VCaP (cell line): Measurements from ENCODE around the gene ARSD.
"Not testable (repeated sequence)": the region's sequence is repeated elsewhere in the genome, so short reads cannot be mapped to it uniquely, and the experiment has no call there.

Experiments
- H3K27ac ChIP-seq: fragments of 450-650 bp; 2 replicates; pipeline ENCODE4 v1.5.1; 2017
- TF ChIP-seq, protein P1 (sequence below): fragments of 450-650 bp; conservative IDR thresholded peaks from 2 replicates; pipeline ENCODE4 v1.5.1; 2017; ENCODE audit warnings: mild to moderate bottlenecking, moderate library complexity

The ARSD gene

DNA sequence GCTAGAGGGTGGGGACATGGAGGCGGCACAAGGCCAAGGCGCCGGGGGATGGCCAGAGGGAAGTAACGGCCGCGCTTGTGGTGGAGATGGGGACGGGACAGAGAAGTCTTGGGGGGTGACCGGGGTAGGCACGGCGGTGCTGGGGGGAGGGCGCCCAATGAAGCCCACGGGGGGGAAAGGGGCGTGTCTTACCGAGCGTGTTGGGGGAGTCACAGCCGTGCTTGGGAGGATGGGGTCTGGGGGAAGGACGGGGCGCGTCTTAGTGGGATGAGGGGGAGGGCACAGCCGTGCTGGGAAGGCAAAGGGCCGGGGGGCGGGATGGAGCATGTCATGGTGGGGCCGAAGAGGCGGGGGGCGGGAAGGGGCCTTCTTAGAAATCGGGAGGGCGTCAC lies 952 bp downstream of the ARSD start:
- TF ChIP-seq, protein P1, sequence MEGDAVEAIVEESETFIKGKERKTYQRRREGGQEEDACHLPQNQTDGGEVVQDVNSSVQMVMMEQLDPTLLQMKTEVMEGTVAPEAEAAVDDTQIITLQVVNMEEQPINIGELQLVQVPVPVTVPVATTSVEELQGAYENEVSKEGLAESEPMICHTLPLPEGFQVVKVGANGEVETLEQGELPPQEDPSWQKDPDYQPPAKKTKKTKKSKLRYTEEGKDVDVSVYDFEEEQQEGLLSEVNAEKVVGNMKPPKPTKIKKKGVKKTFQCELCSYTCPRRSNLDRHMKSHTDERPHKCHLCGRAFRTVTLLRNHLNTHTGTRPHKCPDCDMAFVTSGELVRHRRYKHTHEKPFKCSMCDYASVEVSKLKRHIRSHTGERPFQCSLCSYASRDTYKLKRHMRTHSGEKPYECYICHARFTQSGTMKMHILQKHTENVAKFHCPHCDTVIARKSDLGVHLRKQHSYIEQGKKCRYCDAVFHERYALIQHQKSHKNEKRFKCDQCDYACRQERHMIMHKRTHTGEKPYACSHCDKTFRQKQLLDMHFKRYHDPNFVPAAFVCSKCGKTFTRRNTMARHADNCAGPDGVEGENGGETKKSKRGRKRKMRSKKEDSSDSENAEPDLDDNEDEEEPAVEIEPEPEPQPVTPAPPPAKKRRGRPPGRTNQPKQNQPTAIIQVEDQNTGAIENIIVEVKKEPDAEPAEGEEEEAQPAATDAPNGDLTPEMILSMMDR = no peak
- peak overlapping the region; percentile 95 for H3K27ac ChIP-seq

DNA sequence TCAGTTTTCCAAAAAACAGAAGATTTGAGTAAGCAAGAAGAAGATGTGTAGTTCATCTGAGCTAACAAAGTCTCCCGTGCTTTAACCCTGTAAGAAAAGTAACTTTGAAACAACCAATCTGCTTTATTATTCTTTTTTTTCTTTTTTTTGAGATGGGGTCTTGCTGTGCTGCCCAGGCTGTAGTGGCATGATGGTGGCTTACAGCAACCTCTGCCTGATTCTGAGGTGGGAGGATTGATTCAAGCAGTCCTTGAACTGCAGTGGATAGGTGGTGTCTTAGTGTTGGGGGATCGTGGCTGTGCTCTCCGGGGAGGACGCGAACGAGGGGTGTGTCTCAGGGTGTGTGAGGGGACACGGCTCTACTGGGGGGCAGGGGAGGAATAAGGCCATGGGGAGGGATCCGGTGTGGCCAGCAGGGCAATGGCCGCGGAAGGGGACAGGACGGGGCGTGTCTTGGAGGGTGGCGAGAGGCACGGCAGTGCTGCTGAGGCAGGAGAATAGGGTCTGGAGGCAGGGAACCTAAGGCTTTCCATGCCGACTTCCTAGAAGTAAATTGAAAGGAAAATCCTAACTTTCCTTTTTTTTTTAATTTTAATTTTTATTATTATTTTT lies 2.4 kb downstream of the ARSD start:
- H3K27ac ChIP-seq = no peak overlapping the region

DNA sequence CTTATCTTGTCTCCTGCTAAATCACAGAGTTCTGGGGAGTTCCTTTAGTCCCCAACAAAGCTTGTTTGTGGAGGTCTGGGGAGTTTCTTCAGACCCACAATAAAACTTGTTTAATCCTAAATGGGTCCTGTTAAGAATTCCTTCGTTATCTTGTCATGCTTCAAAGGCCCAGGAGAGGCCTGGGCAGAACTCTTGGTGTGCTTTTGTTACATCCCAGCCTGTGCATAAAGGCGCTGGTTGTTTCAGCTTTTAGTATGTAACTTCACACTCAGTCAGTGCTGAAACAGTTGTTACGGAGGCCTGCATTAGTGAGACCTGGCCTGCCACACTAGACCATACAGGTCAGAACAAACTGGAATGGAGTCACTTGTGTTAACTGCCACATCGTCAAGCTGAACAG lies 2.9 kb downstream of the ARSD start:
- not testable (repeated sequence) for H3K27ac ChIP-seq

More for the DNA sequence above, 2.4 kb downstream of the ARSD start:
- TF ChIP-seq, protein P1 = no peak

DNA sequence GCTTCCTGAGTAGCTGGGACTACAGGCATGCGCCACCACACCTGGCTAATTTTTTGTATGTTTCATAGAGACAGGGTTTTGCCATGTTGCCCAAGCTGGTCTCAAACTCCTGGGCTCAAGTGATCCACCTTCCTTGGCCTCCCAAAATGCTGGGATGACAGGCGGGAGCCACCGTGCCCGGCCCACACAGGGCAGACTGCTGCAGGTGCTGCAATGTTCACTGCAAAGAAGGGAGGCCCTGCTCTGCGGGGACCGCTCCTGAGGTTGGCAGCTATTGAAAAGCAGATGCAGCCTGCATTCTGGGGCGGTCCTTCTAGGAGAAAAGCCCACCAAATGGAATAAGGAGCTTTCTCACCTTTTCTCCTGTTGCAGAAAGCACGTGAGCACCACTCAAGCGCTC lies 5.0 kb downstream of the ARSD start:
- TF ChIP-seq, protein P1 = no peak
- H3K27ac ChIP-seq = no peak overlapping the region

DNA sequence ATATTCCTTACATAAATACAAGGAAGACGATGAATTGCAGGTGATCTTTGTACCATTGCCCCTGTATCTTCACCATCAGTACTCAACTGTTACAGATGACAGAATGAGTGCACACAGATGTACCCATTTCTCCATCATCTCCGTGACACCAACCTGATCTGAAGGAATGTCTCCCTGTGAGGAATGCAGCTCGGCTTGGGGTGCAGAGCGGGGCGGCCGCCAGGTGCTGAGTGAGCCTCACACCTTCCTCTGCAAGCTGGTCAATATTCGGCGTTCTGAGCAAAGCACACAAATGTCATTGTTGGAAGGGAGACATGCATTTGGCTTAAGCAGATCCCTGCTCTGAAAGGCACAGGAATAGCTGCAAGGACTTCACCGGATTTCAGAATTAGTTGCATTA lies 7.4 kb downstream of the ARSD start:
- TF ChIP-seq, protein P1 = no peak
- H3K27ac ChIP-seq = no peak overlapping the region

DNA sequence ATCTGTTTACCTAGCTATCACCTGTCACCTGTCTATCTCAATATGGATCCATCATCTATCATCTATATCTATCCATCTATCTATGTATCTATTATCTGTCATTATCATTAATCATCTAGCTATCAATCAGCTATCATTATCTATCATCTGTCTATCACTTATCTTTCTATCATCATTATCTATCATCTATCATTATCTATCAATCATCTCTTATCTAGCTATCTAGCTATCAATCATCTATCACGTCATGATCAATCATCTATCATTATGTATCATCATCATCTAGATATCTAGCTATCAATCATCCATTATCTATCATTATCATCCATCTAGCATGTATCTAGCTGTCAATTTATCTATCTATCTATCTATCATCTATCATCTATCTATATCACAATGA lies 7.9 kb downstream of the ARSD start:
- TF ChIP-seq, protein P1 = no peak
- no peak overlapping the region for H3K27ac ChIP-seq

DNA sequence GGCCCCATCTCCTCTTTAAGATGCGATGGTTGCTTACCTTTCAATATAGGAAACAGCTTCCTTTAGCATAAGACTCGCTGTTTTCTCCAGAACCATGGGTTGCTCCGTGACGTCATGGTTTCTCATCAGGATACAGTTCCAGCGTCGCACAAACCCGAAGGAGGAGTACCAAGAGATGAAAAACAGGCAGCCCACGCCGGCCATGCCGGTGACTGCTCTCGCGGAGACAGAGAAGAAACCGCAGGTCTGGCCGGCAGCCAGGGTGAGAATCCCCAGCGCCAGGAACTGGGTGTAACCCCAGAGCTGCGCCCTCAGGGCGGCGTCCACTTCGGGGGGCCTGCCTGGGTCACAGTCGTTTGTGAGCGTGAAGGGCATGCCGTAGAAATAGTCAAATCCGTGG lies 11.4 kb downstream of the ARSD start:
- H3K27ac ChIP-seq = no peak overlapping the region
- TF ChIP-seq, protein P1 = no peak

DNA sequence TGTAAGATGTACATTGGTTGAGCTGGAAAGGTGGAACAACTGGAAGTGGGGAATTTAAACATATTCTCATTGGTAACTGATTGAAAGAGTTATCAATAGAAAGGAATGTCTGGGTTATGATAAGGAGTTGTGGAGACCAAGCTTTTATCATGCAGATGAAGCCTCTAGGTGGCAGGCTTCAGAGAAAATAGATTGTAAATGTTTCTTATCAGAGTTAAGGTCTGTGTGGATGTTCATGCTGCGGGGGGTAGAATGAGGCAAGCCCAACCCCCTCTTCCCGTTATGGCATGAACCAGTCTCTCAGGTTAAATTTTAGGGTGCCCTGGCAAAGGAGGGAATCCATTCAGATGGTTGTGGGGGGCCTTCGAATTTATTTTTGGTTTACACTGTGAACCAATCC lies 16.0 kb downstream of the ARSD start:
- TF ChIP-seq, protein P1 = peak; percentile 62
- H3K27ac ChIP-seq = no peak overlapping the region
